Esophagus squamous epithelium (tissue), 4 donors: ENCODE measurements around the gene KIF26B.

Source experiments
- CTCF ChIP-seq, 6 experiments: fragments of 450-650 bp in 4 of 6; fragments of 200-600 bp in 2 of 6; sonication (generic) in 2 of 6; IDR thresholded peaks; one replicate each; pipeline ENCODE4 v1.5.1; 2016 to 2019; ENCODE audit warnings: antibody characterized with exemption in 6 of 6, mild to moderate bottlenecking in 4 of 6, moderate library complexity in 4 of 6
- POLR2A ChIP-seq, 4 donors: fragments of 450-650 bp; IDR thresholded peaks; one replicate each; pipeline ENCODE4 v1.6.1; 2017; ENCODE audit warnings: antibody characterized with exemption in 4 of 4, mild to moderate bottlenecking in 4 of 4, moderate library complexity in 3 of 4

- TF ChIP-seq CTCF (IDR thresholded peaks at IDR 0.05) (no peak), POLR2A (IDR thresholded peaks at IDR 0.05) (no peak)
These were observed 11.8 kb upstream of the KIF26B start for GRCh38 chr1:245142976-245143375.
